Spleen (tissue), 7 donors: Measurements from ENCODE around the gene PAK4.

Experiments
- CTCF ChIP-seq, 11 experiments: fragments of 200-600 bp in 7 of 11; fragments of 450-650 bp in 4 of 11; sonication (generic) in 4 of 11; IDR thresholded peaks in 8 of 11; conservative IDR thresholded peaks in 3 of 11; 1 replicate in 7 of 11; 2 replicates in 4 of 11; pipeline versions ENCODE4 v1.4.0 to v1.8.0; 2016 to 2021; ENCODE audit warnings: antibody characterized with exemption in 11 of 11, inconsistent platforms in 4 of 11, mild to moderate bottlenecking in 1 of 11
- POLR2A ChIP-seq, 3 donors: fragments of 450-650 bp; IDR thresholded peaks; one replicate each; pipeline ENCODE4 v1.5.1; 2017; ENCODE audit warnings: antibody characterized with exemption in 3 of 3, mild to moderate bottlenecking in 1 of 3
- POLR2AphosphoS5 ChIP-seq, 3 donors: sonication (generic); formaldehyde crosslinking; IDR thresholded peaks; one replicate each; pipeline ENCODE4 v1.5.1; 2017; ENCODE audit warnings: antibody characterized with exemption in 3 of 3
- donor health status: DM: no; HTN: no; CAD: no; lungs with moderate emphysema.
- donor health status: DM: no; HTN: no; CAD: no.
- donor health status: DM: no; HTN: no; CAD: no.

GRCh38 chr19:39152066-39152465 is 26.5 kb downstream of the PAK4 start:
- no peak for TF ChIP-seq CTCF (IDR thresholded peaks at IDR 0.05 in 8 of 11, conservative IDR thresholded peaks at IDR 0.05 in 3 of 11)
- no peak for TF ChIP-seq POLR2AphosphoS5 (IDR thresholded peaks at IDR 0.05)
- no peak for TF ChIP-seq POLR2A (IDR thresholded peaks at IDR 0.05)
